IMR-90 (cell line): ENCODE measurements around the gene PLA2G2C. TPM values are rescaled to one million over a fixed set of nuclear protein-coding genes. Genes with fewer than 3 reads are reported as not detected.

Source experiments
- ATAC-seq: fragments of 200-7000 bp; cut with Tn5 transposase; 2 replicates; pipeline ENCODE4 v1.9.1; 2020; ENCODE audit warnings: low read depth, mild to moderate bottlenecking, moderate library complexity
- BruUV-seq: library from RNA; stranded (reverse); fragments of 400-500 nt; replicated peaks from 2 replicates; lab custom pipeline; 2021; lab: Mats Ljungman, UMichigan
- CTCF ChIA-PET: fragments of 300-600 bp; formaldehyde crosslinking; extraction: SDS; loops from one replicate; lab custom pipeline; 2021; ENCODE audit warnings: antibody characterized with exemption; lab: Yijun Ruan, JAX
- POLR2A ChIA-PET: fragments of 300-600 bp; sonication (Branson Sonifier 250); formaldehyde crosslinking; loops from one replicate; lab custom pipeline; 2022; ENCODE audit warnings: antibody characterized with exemption; ENCODE audit not compliant: unreplicated experiment; lab: Charles Lee
- DNase-seq: peaks from one replicate; pipeline ENCODE4 v3.0.0; 2013
- H2AFZ ChIP-seq: replicated peaks from 2 replicates; pipeline ENCODE3; 2013; ENCODE audit warnings: low read length, mild to moderate bottlenecking; ENCODE audit not compliant: poor library complexity
- H2AK5ac ChIP-seq: 2 replicates; pipeline ENCODE4 v1.6.1; 2013; ENCODE audit warnings: low read depth, low read length, inconsistent platforms
- H2AK9ac ChIP-seq: replicated peaks from 2 replicates; pipeline ENCODE3; 2013; ENCODE audit warnings: mild to moderate bottlenecking, low read depth, low read length, moderate library complexity; ENCODE audit not compliant: poor library complexity
- H2BK120ac ChIP-seq: 2 replicates; pipeline ENCODE4 v1.6.1; 2013; ENCODE audit warnings: low read depth, low read length, inconsistent platforms
- H2BK15ac ChIP-seq: 3 replicates; pipeline ENCODE4 v1.6.1; 2013; ENCODE audit warnings: low read depth, low read length, inconsistent platforms
- H2BK20ac ChIP-seq: 2 replicates; pipeline ENCODE4 v1.6.1; 2013; ENCODE audit warnings: low read depth, mild to moderate bottlenecking, inconsistent platforms, low read length, moderate library complexity
- H2BK5ac ChIP-seq: 2 replicates; pipeline ENCODE4 v1.6.1; 2013; ENCODE audit warnings: mild to moderate bottlenecking, low read depth, low read length, inconsistent platforms; ENCODE audit not compliant: poor library complexity, severe bottlenecking
- H3K14ac ChIP-seq: replicated peaks from 2 replicates; pipeline ENCODE4 v1.6.1; 2013; ENCODE audit warnings: low read depth, low read length, inconsistent platforms
- H3K18ac ChIP-seq: 2 replicates; pipeline ENCODE4 v1.6.1; 2013; ENCODE audit warnings: low read depth, low read length, control low read depth
- H3K23ac ChIP-seq: 2 replicates; pipeline ENCODE4 v1.6.1; 2013; ENCODE audit warnings: low read depth, low read length, inconsistent platforms
- H3K27ac ChIP-seq: 2 replicates; pipeline ENCODE4 v1.5.1; 2013; ENCODE audit warnings: mild to moderate bottlenecking, control low read depth, low read length; ENCODE audit not compliant: insufficient read depth
- H3K27me3 ChIP-seq: 2 replicates; pipeline ENCODE4 v1.6.1; 2013; ENCODE audit warnings: low read length; ENCODE audit not compliant: control insufficient read depth, insufficient read depth
- H3K36me3 ChIP-seq: 2 replicates; pipeline ENCODE4 v1.6.1; 2013; ENCODE audit warnings: low read length, mixed read lengths; ENCODE audit not compliant: control insufficient read depth, insufficient read depth
- H3K4ac ChIP-seq: 2 replicates; pipeline ENCODE4 v1.6.1; 2013; ENCODE audit warnings: low read depth, low read length, inconsistent platforms
- H3K4me1 ChIP-seq: 2 replicates; pipeline ENCODE4 v1.6.1; 2013; ENCODE audit warnings: low read length, mixed read lengths; ENCODE audit not compliant: control insufficient read depth, insufficient read depth
- H3K4me2 ChIP-seq: 2 replicates; pipeline ENCODE4 v1.6.1; 2013; ENCODE audit warnings: low read depth, mild to moderate bottlenecking, control low read depth, low read length, moderate library complexity
- H3K4me3 ChIP-seq: 2 replicates; pipeline ENCODE4 v1.5.1; 2013; ENCODE audit warnings: low read depth, mild to moderate bottlenecking, control low read depth, low read length, moderate library complexity; ENCODE audit not compliant: insufficient read depth
- H3K56ac ChIP-seq: 2 replicates; pipeline ENCODE4 v1.6.1; 2013; ENCODE audit warnings: low read length, inconsistent platforms; ENCODE audit not compliant: insufficient read depth; ENCODE audit errors: extremely low read depth
- H3K79me1 ChIP-seq, 2 experiments: 2 replicates each; pipeline ENCODE4 v1.6.1; 2013; ENCODE audit warnings: low read length in 2 of 2, inconsistent platforms in 1 of 2, low read depth in 1 of 2
- H3K9ac ChIP-seq: 2 replicates; pipeline ENCODE4 v1.6.1; 2013; ENCODE audit warnings: low read depth, low read length, control low read depth
- H3K9me1 ChIP-seq: 2 replicates; pipeline ENCODE4 v1.6.1; 2013; ENCODE audit warnings: low read length, inconsistent platforms; ENCODE audit not compliant: insufficient read depth
- H3K9me3 ChIP-seq: 2 replicates; pipeline ENCODE4 v1.6.1; 2013; ENCODE audit warnings: low read length; ENCODE audit not compliant: control insufficient read depth, insufficient read depth
- H4K20me1 ChIP-seq: 2 replicates; pipeline ENCODE4 v1.6.1; 2013; ENCODE audit warnings: low read length, inconsistent platforms; ENCODE audit not compliant: insufficient read depth
- H4K5ac ChIP-seq: 2 replicates; pipeline ENCODE4 v1.6.1; 2013; ENCODE audit warnings: mild to moderate bottlenecking, low read depth, low read length, control low read depth
- H4K8ac ChIP-seq, 2 experiments: 2 replicates each; pipeline ENCODE4 v1.6.1; 2013; ENCODE audit warnings: low read depth in 2 of 2, low read length in 2 of 2, control low read depth in 1 of 2, inconsistent platforms in 1 of 2
- H4K91ac ChIP-seq: 2 replicates; pipeline ENCODE4 v1.6.1; 2013; ENCODE audit warnings: low read depth, low read length, inconsistent platforms; ENCODE audit not compliant: insufficient read depth
- BHLHE40 ChIP-seq: fragments of 150-350 bp; IDR thresholded peaks from 2 replicates; pipeline ENCODE4 v1.6.1; 2016; ENCODE audit warnings: mild to moderate bottlenecking, low read depth, low read length
- CEBPB ChIP-seq: IDR thresholded peaks from 2 replicates; pipeline ENCODE4 v1.6.1; 2012; ENCODE audit warnings: low read depth, low read length, improper control_type of control experiment
- CHD1 ChIP-seq: IDR thresholded peaks from 2 replicates; pipeline ENCODE4 v1.6.1; 2012; ENCODE audit warnings: low read depth, low read length, improper control_type of control experiment
- FOS ChIP-seq: fragments of 150-350 bp; IDR thresholded peaks from 2 replicates; pipeline ENCODE4 v1.6.1; 2016; ENCODE audit warnings: low read depth, low read length
- MAFK ChIP-seq: IDR thresholded peaks from 2 replicates; pipeline ENCODE4 v1.6.1; 2012; ENCODE audit warnings: low read depth, low read length, improper control_type of control experiment
- MAZ ChIP-seq: IDR thresholded peaks from 2 replicates; pipeline ENCODE4 v1.6.1; 2012; ENCODE audit warnings: low read depth, mild to moderate bottlenecking, low read length, improper control_type of control experiment, moderate library complexity, borderline replicate concordance
- MXI1 ChIP-seq: IDR thresholded peaks from 2 replicates; pipeline ENCODE4 v1.6.1; 2012; ENCODE audit warnings: low read depth, mild to moderate bottlenecking, low read length, moderate library complexity, borderline replicate concordance
- RAD21 ChIP-seq: IDR thresholded peaks from 2 replicates; pipeline ENCODE4 v1.6.1; 2012; ENCODE audit warnings: low read length, improper control_type of control experiment
- RCOR1 ChIP-seq: IDR thresholded peaks from 2 replicates; pipeline ENCODE4 v1.6.1; 2012; ENCODE audit warnings: mild to moderate bottlenecking, low read length, improper control_type of control experiment; ENCODE audit not compliant: insufficient replicate concordance
- RFX5 ChIP-seq: IDR thresholded peaks from 2 replicates; pipeline ENCODE4 v1.8.0; 2012; ENCODE audit warnings: low read depth, mild to moderate bottlenecking, low read length, moderate library complexity
- SMC3 ChIP-seq: fragments of 150-350 bp; IDR thresholded peaks from 2 replicates; pipeline ENCODE4 v1.6.1; 2016; ENCODE audit warnings: low read depth, mild to moderate bottlenecking, antibody characterized with exemption, low read length, moderate library complexity
- USF2 ChIP-seq: fragments of 150-350 bp; IDR thresholded peaks from 2 replicates; pipeline ENCODE4 v1.6.1; 2017; ENCODE audit warnings: mild to moderate bottlenecking, antibody characterized with exemption, low read length, low read depth
- WGBS, 2 experiments: methylation state at CpG; one replicate each; pipeline versions ENCODE4 v1.1.5 to v1.1.7; 2013; ENCODE audit warnings: missing lambda C conversion rate in 2 of 2; ENCODE audit not compliant: insufficient read length in 1 of 2; ENCODE audit errors: extremely low coverage in 2 of 2; 5-methylcytosine and 5-hydroxymethylcytosine counted together
- dilution Hi-C: fragments of 300-500 bp; cut with HindIII; formaldehyde crosslinking; loops from one replicate; pipeline ENCODE4 v1.14.3; 2018; ENCODE audit warnings: low sequenced_read_pairs; ENCODE audit not compliant: unreplicated experiment
- in situ Hi-C: fragments of 300-500 bp; cut with MboI; formaldehyde crosslinking; loops from 3 replicates; pipeline ENCODE4 v1.14.3; 2019; ENCODE audit warnings: low sequenced_read_pairs, inconsistent platforms, mixed read lengths
- intact Hi-C: fragments of 100-400 bp; cut with micrococcal nuclease; formaldehyde crosslinking; loops from 2 replicates; pipeline ENCODE4 v1.10.0; 2022
- polyA plus RNA-seq, 3 experiments: library from polyadenylated mRNA; depleted of rRNA; stranded (reverse); fragments of >200 nt; gene quantifications; 2 replicates each; pipeline ENCODE4 v1.2.3, GENCODE V29; 2012; ENCODE audit warnings: low replicate concordance in 1 of 3
- total RNA-seq: library from RNA; depleted of rRNA; stranded (reverse); fragments of >200 nt; gene quantifications from 2 replicates; pipeline ENCODE4 v1.2.3, GENCODE V29; 2012
- TF ChIP-seq, protein P1 (sequence below): fragments of 150-350 bp; IDR thresholded peaks from 2 replicates; pipeline ENCODE4 v1.6.1; 2016; ENCODE audit warnings: low read depth, mild to moderate bottlenecking, low read length, moderate library complexity, borderline replicate concordance

The PLA2G2C gene
- total and polyA plus RNA-seq, 2 of the 4 experiments (the other 2 are of a cell fraction), result not detected

- Histone ChIP-seq H2AFZ (no peak within 1 kb of the TSS), H2AK9ac (no peak within 1 kb of the TSS), H4K20me1 (no peaks in the 10 kb centered on the region), H3K79me1 (no peaks in the 10 kb centered on the region), H4K8ac (no peak within 1 kb of the TSS), H3K4me3 (no peak within 1 kb of the TSS), H2BK5ac (no peak within 1 kb of the TSS), H2AK5ac (no peak within 1 kb of the TSS), H2BK20ac (no peak within 1 kb of the TSS), H4K91ac (no peak within 1 kb of the TSS), H3K4ac (no peak within 1 kb of the TSS), H3K23ac (no peak within 1 kb of the TSS), H3K56ac (no peak within 1 kb of the TSS), H3K9me3 (no peaks in the 10 kb centered on the region), H3K9ac (no peak within 1 kb of the TSS), H3K27me3 (peaks cover 30% of the 10 kb centered on the region), H2BK15ac (no peak within 1 kb of the TSS), H2BK120ac (no peak within 1 kb of the TSS), H3K14ac (no peak within 1 kb of the TSS), H3K36me3 (no peaks in the 10 kb centered on the region), H3K18ac (no peak within 1 kb of the TSS), H4K5ac (no peak within 1 kb of the TSS), H3K27ac (no peak within 1 kb of the TSS), H3K4me1 (no peaks in the 10 kb centered on the region), H3K9me1 (no peaks in the 10 kb centered on the region), H3K4me2 (no peak within 1 kb of the TSS)
- WGBS, 2 experiments, result no CpG with 5 or more reads among the region's 2 CpGs
- intact Hi-C loops, result no loop called here
- BruUV-seq, result no TSS peak
- no peak for DNase-seq
- TF ChIP-seq USF2, result no peak
- TF ChIP-seq, protein P1, sequence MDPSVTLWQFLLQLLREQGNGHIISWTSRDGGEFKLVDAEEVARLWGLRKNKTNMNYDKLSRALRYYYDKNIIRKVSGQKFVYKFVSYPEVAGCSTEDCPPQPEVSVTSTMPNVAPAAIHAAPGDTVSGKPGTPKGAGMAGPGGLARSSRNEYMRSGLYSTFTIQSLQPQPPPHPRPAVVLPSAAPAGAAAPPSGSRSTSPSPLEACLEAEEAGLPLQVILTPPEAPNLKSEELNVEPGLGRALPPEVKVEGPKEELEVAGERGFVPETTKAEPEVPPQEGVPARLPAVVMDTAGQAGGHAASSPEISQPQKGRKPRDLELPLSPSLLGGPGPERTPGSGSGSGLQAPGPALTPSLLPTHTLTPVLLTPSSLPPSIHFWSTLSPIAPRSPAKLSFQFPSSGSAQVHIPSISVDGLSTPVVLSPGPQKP, result no peak
- TF ChIP-seq RAD21, result no peak
- no peak for TF ChIP-seq RCOR1
- no peak for TF ChIP-seq SMC3
- TF ChIP-seq RFX5, result no peak
- TF ChIP-seq FOS, result no peak
- TF ChIP-seq BHLHE40, result no peak
- TF ChIP-seq MXI1, result no peak
- TF ChIP-seq CHD1, result no peak
- no peak for TF ChIP-seq MAFK
- no peak for TF ChIP-seq MAZ
- TF ChIP-seq CEBPB, result no peak
- in situ Hi-C loops, result no loop called here
- dilution Hi-C loops, result no loop called here
- CTCF ChIA-PET, result no interaction called here
- POLR2A ChIA-PET, result no interaction called here
- ATAC-seq, result no peak
Observed at GRCh38 chr1:20119347-20119746, 67.0 kb downstream of the PLA2G2C start, which contains the start of gene PLA2G2D. Gene PLA2G2D (minus strand): TSS chr1:20119536. CDS start chr1:20119498, 38 bp downstream.
